ENCODE data around the gene TMEM179. TPM values are rescaled to one million over a fixed set of nuclear protein-coding genes. Genes with fewer than 3 reads are reported as not detected.

The TMEM179 gene
- total and polyA plus RNA-seq, 2 of the 13 experiments (the other 11 are each of a cell fraction or from before 2014, with no cell fraction given) = not detected

DNA sequence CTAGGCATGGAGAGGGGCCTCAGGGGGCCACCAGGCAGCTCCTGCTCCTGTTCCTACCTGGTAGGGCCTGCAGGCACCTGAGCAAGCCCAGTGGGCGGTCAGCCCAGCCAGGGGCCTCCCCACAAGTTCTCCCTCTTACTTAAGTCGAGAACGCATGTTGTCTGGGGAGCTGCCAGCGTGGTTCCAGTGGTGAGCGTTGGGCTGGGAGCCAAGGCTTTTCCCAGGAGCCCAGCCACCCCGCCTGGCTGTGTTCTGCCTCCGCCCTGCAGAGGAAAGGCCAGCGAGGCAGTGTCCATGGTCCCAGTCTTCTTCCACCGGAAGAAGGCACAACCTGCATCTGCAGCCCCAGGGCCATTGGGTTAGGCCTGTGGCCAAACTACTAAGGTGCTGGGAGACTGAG is 23.6 kb downstream of the TMEM179 start:
- H4K20me1 ChIP-seq (ENCODE audit: insufficient read depth, low read length) = no peaks in the 10 kb centered on the region
- ChIA-PET CTCF (ENCODE audit: low intra/inter-chr PET ratio, low total read pairs) (no interaction called here), POLR2A (no interaction called here)
- H3K27ac ChIP-seq (ENCODE audit: extremely low read length, insufficient read depth, low read length) = no peak overlapping the region
- no peaks in the 10 kb centered on the region for H3K79me2 ChIP-seq (ENCODE audit: insufficient read depth, low read length)
- DNase-seq (ENCODE audit: low spot score) (no peak), ATAC-seq (no peak), FAIRE-seq (no peak)
- H3K36me3 ChIP-seq (replicated peaks in 1 of 2; ENCODE audit: control insufficient read depth in 1 of 2, insufficient read depth in 2 of 2, low read length in 2 of 2) = no peaks in the 10 kb centered on the region
- intact Hi-C loops (cut with micrococcal nuclease; ENCODE audit: unreplicated experiment) (no loop called here), in situ Hi-C loops (cut with HindIII; ENCODE audit: extremely low pct_ligation_motif_present, low pct_unique_long_range_greater_than_20kb) (no loop called here)
- no peak overlapping the region for H3K4me3 ChIP-seq (replicated peaks in 1 of 3; ENCODE audit: insufficient read depth in 1 of 3, low read depth in 2 of 3, low read length in 3 of 3)
- no TSS peak for BruUV-seq (replicated peaks)
- H3K27me3 ChIP-seq (ENCODE audit: control insufficient read depth in 1 of 2, insufficient read depth in 2 of 2, low read length in 2 of 2) = peaks cover 25 to 81% of the 10 kb centered on the region in 2 experiments
- H3K9me3 ChIP-seq (ENCODE audit: low read length) = no peaks in the 10 kb centered on the region
- H3K4me1 ChIP-seq (ENCODE audit: insufficient read depth, low read length) = peaks cover 17% of the 10 kb centered on the region
- no peak overlapping the region for H3K4me2 ChIP-seq (ENCODE audit: low read depth, low read length)
- WGBS (ENCODE audit: low lambda C conversion rate) = 33% methylated on average over 1 of the region's 9 CpGs
- H3K9ac ChIP-seq (ENCODE audit: insufficient read depth, low read depth, low read length) = no peak overlapping the region
- TF ChIP-seq RFX3 (CRISPR knock-in tag; IDR thresholded peaks at IDR 0.05) (no peak), SOX13 (IDR thresholded peaks at IDR 0.05) (no peak), SOX13 (CRISPR knock-in tag; conservative IDR thresholded peaks at IDR 0.05 in 1 of 2, IDR thresholded peaks at IDR 0.05 in 1 of 2) (no peak), ZNF264 (CRISPR knock-in tag; IDR thresholded peaks at IDR 0.05) (no peak), WIZ (CRISPR knock-in tag; IDR thresholded peaks at IDR 0.05) (no peak), ARHGAP35 (CRISPR knock-in tag; IDR thresholded peaks at IDR 0.05; ENCODE audit: borderline replicate concordance) (no peak), ZNF235 (CRISPR knock-in tag; IDR thresholded peaks at IDR 0.05; ENCODE audit: borderline replicate concordance) (no peak), ZNF670 (CRISPR knock-in tag; IDR thresholded peaks at IDR 0.05; ENCODE audit: borderline replicate concordance) (no peak), ZSCAN30 (CRISPR knock-in tag; IDR thresholded peaks at IDR 0.05) (no peak), STAT5B (CRISPR knock-in tag; IDR thresholded peaks at IDR 0.05) (no peak), MIER3 (CRISPR knock-in tag; IDR thresholded peaks at IDR 0.05; ENCODE audit: borderline replicate concordance) (no peak)
- TF ChIP-seq, protein P1, sequence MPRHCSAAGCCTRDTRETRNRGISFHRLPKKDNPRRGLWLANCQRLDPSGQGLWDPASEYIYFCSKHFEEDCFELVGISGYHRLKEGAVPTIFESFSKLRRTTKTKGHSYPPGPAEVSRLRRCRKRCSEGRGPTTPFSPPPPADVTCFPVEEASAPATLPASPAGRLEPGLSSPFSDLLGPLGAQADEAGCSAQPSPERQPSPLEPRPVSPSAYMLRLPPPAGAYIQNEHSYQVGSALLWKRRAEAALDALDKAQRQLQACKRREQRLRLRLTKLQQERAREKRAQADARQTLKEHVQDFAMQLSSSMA (CRISPR knock-in tag; IDR thresholded peaks at IDR 0.05) = no peak
- TF ChIP-seq, protein P2, sequence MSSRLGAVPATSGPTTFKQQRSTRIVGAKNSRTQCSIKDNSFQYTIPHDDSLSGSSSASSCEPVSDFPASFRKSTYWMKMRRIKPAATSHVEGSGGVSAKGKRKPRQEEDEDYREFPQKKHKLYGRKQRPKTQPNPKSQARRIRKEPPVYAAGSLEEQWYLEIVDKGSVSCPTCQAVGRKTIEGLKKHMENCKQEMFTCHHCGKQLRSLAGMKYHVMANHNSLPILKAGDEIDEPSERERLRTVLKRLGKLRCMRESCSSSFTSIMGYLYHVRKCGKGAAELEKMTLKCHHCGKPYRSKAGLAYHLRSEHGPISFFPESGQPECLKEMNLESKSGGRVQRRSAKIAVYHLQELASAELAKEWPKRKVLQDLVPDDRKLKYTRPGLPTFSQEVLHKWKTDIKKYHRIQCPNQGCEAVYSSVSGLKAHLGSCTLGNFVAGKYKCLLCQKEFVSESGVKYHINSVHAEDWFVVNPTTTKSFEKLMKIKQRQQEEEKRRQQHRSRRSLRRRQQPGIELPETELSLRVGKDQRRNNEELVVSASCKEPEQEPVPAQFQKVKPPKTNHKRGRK (CRISPR knock-in tag; IDR thresholded peaks at IDR 0.05) = no peak
- TF ChIP-seq, protein P3, sequence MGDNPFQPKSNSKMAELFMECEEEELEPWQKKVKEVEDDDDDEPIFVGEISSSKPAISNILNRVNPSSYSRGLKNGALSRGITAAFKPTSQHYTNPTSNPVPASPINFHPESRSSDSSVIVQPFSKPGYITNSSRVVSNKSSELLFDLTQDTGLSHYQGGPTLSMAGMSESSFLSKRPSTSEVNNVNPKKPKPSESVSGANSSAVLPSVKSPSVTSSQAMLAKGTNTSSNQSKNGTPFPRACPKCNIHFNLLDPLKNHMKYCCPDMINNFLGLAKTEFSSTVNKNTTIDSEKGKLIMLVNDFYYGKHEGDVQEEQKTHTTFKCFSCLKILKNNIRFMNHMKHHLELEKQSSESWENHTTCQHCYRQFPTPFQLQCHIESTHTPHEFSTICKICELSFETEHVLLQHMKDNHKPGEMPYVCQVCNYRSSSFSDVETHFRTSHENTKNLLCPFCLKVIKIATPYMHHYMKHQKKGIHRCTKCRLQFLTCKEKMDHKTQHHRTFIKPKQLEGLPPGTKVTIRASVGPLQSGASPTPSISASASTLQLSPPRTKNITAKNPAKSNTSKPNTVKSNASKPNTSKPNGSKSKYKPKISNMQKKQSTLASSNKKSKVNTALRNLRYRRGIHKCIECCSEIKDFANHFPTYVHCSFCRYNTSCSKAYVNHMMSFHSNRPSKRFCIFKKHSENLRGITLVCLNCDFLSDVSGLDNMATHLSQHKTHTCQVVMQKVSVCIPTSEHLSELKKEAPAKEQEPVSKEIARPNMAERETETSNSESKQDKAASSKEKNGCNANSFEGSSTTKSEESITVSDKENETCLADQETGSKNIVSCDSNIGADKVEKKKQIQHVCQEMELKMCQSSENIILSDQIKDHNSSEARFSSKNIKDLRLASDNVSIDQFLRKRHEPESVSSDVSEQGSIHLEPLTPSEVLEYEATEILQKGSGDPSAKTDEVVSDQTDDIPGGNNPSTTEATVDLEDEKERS (CRISPR knock-in tag; IDR thresholded peaks at IDR 0.05) = no peak
- TF ChIP-seq, protein P4, sequence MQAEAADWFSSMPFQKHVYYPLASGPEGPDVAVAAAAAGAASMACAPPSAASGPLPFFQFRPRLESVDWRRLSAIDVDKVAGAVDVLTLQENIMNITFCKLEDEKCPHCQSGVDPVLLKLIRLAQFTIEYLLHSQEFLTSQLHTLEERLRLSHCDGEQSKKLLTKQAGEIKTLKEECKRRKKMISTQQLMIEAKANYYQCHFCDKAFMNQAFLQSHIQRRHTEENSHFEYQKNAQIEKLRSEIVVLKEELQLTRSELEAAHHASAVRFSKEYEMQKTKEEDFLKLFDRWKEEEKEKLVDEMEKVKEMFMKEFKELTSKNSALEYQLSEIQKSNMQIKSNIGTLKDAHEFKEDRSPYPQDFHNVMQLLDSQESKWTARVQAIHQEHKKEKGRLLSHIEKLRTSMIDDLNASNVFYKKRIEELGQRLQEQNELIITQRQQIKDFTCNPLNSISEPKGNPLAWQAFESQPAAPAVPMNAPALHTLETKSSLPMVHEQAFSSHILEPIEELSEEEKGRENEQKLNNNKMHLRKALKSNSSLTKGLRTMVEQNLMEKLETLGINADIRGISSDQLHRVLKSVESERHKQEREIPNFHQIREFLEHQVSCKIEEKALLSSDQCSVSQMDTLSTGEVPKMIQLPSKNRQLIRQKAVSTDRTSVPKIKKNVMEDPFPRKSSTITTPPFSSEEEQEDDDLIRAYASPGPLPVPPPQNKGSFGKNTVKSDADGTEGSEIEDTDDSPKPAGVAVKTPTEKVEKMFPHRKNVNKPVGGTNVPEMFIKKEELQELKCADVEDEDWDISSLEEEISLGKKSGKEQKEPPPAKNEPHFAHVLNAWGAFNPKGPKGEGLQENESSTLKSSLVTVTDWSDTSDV (CRISPR knock-in tag; IDR thresholded peaks at IDR 0.05) = no peak
- H2AFZ ChIP-seq (ENCODE audit: low read length) = no peak overlapping the region

Data from HepG2 (cell line).